OCI-LY3 (cell line): ENCODE measurements around the gene CTRL.

Experiments
- H2AFZ ChIP-seq: fragments of 200-600, 300-600 bp; shearing (Covaris generic); 2 replicates; pipeline ENCODE4 v1.6.0; 2014; ENCODE audit warnings: antibody characterized with exemption, low read depth, low read length
- H3K27ac ChIP-seq: fragments of 200-600, 300-600 bp; sonication (generic); 2 replicates; pipeline ENCODE4 v1.5.1; 2014; ENCODE audit warnings: mild to moderate bottlenecking, low read length, moderate library complexity, mixed read lengths
- H3K27me3 ChIP-seq: fragments of 200-600, 300-600 bp; sonication (generic); 2 replicates; pipeline ENCODE4 v1.6.1; 2014; ENCODE audit warnings: low read depth, low read length, mixed read lengths
- H3K36me3 ChIP-seq: fragments of 200-600, 300-600 bp; sonication (generic); replicated peaks from 2 replicates; pipeline ENCODE3; 2014; ENCODE audit warnings: low read depth, low read length, mixed read lengths
- H3K4me1 ChIP-seq: fragments of 300-600, 200-600 bp; sonication (generic); 2 replicates; pipeline ENCODE4 v1.6.1; 2014; ENCODE audit warnings: low read length, mixed read lengths
- H3K4me2 ChIP-seq: fragments of 200-600, 300-600 bp; sonication (generic); 2 replicates; pipeline ENCODE4 v1.6.1; 2014; ENCODE audit warnings: low read length, mixed read lengths
- H3K4me3 ChIP-seq: fragments of 300-600, 200-600 bp; sonication (generic); 2 replicates; pipeline ENCODE4 v1.5.1; 2014; ENCODE audit warnings: antibody characterized with exemption, mild to moderate bottlenecking, low read length, moderate library complexity
- H3K79me2 ChIP-seq: fragments of 300-600, 200-600 bp; shearing (Covaris generic); 2 replicates; pipeline ENCODE4 v1.6.1; 2014; ENCODE audit warnings: mild to moderate bottlenecking, low read length, mixed read lengths
- H3K9ac ChIP-seq: fragments of 300-600, 200-600 bp; shearing (Covaris generic); 2 replicates; pipeline ENCODE4 v1.6.0; 2014; ENCODE audit warnings: mild to moderate bottlenecking, low read length, moderate library complexity
- H3K9me3 ChIP-seq: fragments of 200-600, 300-600 bp; shearing (Covaris generic); 2 replicates; pipeline ENCODE4 v1.6.1; 2014; ENCODE audit warnings: low read length, mixed read lengths; ENCODE audit not compliant: insufficient read depth
- H4K20me1 ChIP-seq: fragments of 200-600, 300-600 bp; sonication (generic); 2 replicates; pipeline ENCODE4 v1.6.1; 2016; ENCODE audit warnings: low read length, mixed read lengths; ENCODE audit not compliant: insufficient read depth
- CTCF ChIP-seq: fragments of 200-600, 300-600 bp; sonication (generic); IDR thresholded peaks from 2 replicates; pipeline ENCODE4 v1.5.1; 2014; ENCODE audit warnings: antibody characterized with exemption, low read length, low read depth
- EZH2phosphoT487 ChIP-seq: fragments of 200-600 bp; shearing (Covaris generic); IDR thresholded peaks from 2 replicates; pipeline ENCODE4 v1.6.1; 2018; ENCODE audit warnings: antibody characterized with exemption, mixed run types, low read depth

The CTRL gene

GRCh38 chr16:67948015-67948414 lies 16.4 kb upstream of the CTRL start:
- Histone ChIP-seq H3K79me2 (no peaks in the 10 kb centered on the region), H2AFZ (no peak overlapping the region), H3K9ac (no peak overlapping the region), H3K36me3 (peaks cover 26% of the 10 kb centered on the region), H3K27me3 (no peaks in the 10 kb centered on the region), H3K4me3 (no peak overlapping the region), H4K20me1 (0 out of 2 replicates have a peak, but pooled peaks cover 8% of the 10 kb centered on the region), H3K9me3 (no peaks in the 10 kb centered on the region), H3K27ac (no peak overlapping the region), H3K4me1 (no peaks in the 10 kb centered on the region), H3K4me2 (no peak overlapping the region)
- no peak for TF ChIP-seq EZH2phosphoT487
- no peak for TF ChIP-seq CTCF

- H3K36me3 ChIP-seq: peaks cover 30% of the 10 kb centered on the region
- no peaks in the 10 kb centered on the region for H3K4me1 ChIP-seq
- TF ChIP-seq EZH2phosphoT487 (no peak), CTCF (no peak)
- H2AFZ ChIP-seq: no peak overlapping the region
- no peaks in the 10 kb centered on the region for H3K9me3 ChIP-seq
- H3K27ac ChIP-seq: no peak overlapping the region
- peaks cover 14% of the 10 kb centered on the region; the same call in 1 of the 2 replicates for H4K20me1 ChIP-seq
- no peak overlapping the region for H3K9ac ChIP-seq
- H3K4me2 ChIP-seq: no peak overlapping the region
- no peaks in the 10 kb centered on the region for H3K79me2 ChIP-seq
- no peaks in the 10 kb centered on the region for H3K27me3 ChIP-seq
- H3K4me3 ChIP-seq: no peak overlapping the region
Measured at GRCh38 chr16:67946966-67947558, 15.4 kb upstream of the CTRL start.

- Histone ChIP-seq H3K4me2 (no peak overlapping the region), H4K20me1 (peaks cover 18% of the 10 kb centered on the region; the same call in 1 of the 2 replicates), H3K27me3 (no peaks in the 10 kb centered on the region), H3K4me3 (no peak overlapping the region), H3K36me3 (peaks cover 31% of the 10 kb centered on the region), H3K9ac (no peak overlapping the region), H3K4me1 (no peaks in the 10 kb centered on the region), H2AFZ (no peak overlapping the region), H3K79me2 (no peaks in the 10 kb centered on the region), H3K27ac (no peak overlapping the region), H3K9me3 (no peaks in the 10 kb centered on the region)
- TF ChIP-seq CTCF (no peak), EZH2phosphoT487 (no peak)
Measured at GRCh38 chr16:67946128-67946569, 14.5 kb upstream of the CTRL start.

GRCh38 chr16:67945392-67945933 lies 13.8 kb upstream of the CTRL start:
- Histone ChIP-seq H4K20me1 (peaks cover 18% of the 10 kb centered on the region; the same call in 1 of the 2 replicates), H3K79me2 (no peaks in the 10 kb centered on the region), H3K4me2 (no peak overlapping the region), H2AFZ (no peak overlapping the region), H3K27me3 (no peaks in the 10 kb centered on the region), H3K4me1 (no peaks in the 10 kb centered on the region), H3K27ac (no peak overlapping the region), H3K9ac (no peak overlapping the region), H3K9me3 (no peaks in the 10 kb centered on the region), H3K4me3 (no peak overlapping the region), H3K36me3 (peaks cover 30% of the 10 kb centered on the region)
- TF ChIP-seq CTCF (no peak), EZH2phosphoT487 (no peak)
